HG02623 (cell line): ENCODE data around the gene RIT1.

ENCODE experiments used
- ATAC-seq: cut with Tn5 transposase; IDR thresholded peaks from one replicate; pipeline ENCODE4 v1.9.1; 2021; ENCODE audit warnings: moderate library complexity; ENCODE audit not compliant: unreplicated experiment

The RIT1 gene

GRCh38 chr1:155859234-155859829, 51.8 kb downstream of the RIT1 start, which contains the start of gene SYT11:
SYT11 (plus strand) TSS chr1:155859567; CDS start chr1:155859762, 195 bp downstream.
- peak; percentile 72 for ATAC-seq

- peak; percentile 1 for ATAC-seq
Observed at GRCh38 chr1:155858800-155859233, 52.3 kb downstream of the RIT1 start.

- peak; percentile 38 for ATAC-seq
Observed at GRCh38 chr1:155856975-155857930, 53.9 kb downstream of the RIT1 start, which contains the start of gene GON4L. GON4L (minus strand) TSS chr1:155857214; CDS start chr1:155853780, 3,434 bp downstream.

GRCh38 chr1:155856257-155856974, 54.7 kb downstream of the RIT1 start:
- ATAC-seq, result no peak

- no peak for ATAC-seq
Observed at GRCh38 chr1:155850345-155850744, 60.8 kb downstream of the RIT1 start.

GRCh38 chr1:155847823-155848529, 63.2 kb downstream of the RIT1 start:
- no peak for ATAC-seq
